Measurements from ENCODE around the gene NDUFV2.

DNA sequence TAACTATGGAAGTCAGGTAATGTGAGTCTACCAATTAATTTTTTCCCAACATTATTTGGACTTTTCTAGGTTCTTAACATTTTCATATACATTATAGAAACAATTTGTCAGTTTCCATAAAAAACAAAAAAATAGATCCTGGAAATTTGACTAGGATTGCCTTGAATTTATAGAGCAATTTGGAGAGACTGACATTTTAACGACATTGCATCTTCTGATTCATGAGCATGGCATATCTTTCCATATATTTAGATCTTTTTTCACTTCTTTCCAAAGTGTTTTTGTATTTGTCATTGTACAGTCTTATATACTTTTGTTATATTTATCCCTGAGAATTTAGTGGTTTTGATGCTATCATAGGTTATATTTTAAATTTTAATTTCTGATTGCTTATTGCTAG is 76.1 kb downstream of the NDUFV2 start:
- TF ChIP-seq, protein P1, sequence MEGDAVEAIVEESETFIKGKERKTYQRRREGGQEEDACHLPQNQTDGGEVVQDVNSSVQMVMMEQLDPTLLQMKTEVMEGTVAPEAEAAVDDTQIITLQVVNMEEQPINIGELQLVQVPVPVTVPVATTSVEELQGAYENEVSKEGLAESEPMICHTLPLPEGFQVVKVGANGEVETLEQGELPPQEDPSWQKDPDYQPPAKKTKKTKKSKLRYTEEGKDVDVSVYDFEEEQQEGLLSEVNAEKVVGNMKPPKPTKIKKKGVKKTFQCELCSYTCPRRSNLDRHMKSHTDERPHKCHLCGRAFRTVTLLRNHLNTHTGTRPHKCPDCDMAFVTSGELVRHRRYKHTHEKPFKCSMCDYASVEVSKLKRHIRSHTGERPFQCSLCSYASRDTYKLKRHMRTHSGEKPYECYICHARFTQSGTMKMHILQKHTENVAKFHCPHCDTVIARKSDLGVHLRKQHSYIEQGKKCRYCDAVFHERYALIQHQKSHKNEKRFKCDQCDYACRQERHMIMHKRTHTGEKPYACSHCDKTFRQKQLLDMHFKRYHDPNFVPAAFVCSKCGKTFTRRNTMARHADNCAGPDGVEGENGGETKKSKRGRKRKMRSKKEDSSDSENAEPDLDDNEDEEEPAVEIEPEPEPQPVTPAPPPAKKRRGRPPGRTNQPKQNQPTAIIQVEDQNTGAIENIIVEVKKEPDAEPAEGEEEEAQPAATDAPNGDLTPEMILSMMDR (conservative IDR thresholded peaks at IDR 0.05): no peak
- no peak for TF ChIP-seq EZH2 (IDR thresholded peaks at IDR 0.05; ENCODE audit: low read depth)

All from PC-9 (cell line).